MV-4-11 (cell line): ENCODE measurements around the gene ZBED4.

Source experiments
- DNase-seq: peaks from one replicate; lab custom pipeline; 2025; lab: John Stamatoyannopoulos, UW

ZBED4 gene

DNA sequence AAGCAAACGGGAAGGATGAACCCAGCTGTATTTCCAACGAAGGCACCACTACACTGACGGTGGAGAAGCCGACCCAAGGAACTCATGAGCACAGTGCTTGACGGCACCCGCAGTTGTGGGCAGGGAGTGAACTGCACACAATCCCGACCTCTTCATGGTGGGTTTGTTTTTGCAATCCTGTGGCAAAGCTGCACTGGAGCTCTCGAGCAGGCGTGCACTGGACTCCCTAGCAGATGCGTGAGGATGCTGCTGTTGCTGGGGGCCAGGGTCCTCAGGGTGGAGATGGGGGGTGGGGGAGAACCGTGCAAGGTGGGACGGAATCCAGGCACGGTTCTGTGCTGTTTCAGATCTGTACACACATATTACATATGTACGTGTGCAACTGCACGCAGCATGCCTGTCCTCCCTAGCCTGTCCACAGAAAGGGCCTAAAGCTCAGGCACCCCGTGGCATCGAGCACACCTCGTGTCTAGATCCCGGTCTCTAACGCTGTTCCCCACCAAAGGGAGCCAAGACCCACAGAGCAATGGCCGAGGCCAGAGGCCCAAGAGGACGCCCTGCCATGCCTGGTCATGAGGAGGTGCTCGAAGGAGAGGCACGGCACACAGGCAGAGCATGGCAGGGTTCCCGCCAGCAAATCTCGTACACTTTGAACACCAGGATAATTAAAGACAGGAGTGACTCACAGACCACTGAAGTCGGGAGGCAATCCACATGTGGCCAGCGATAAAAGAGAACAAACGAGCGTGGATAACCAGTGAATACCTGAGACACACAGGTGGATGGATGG lies 47.0 kb downstream of the ZBED4 start:
- DNase-seq: no peak

DNA sequence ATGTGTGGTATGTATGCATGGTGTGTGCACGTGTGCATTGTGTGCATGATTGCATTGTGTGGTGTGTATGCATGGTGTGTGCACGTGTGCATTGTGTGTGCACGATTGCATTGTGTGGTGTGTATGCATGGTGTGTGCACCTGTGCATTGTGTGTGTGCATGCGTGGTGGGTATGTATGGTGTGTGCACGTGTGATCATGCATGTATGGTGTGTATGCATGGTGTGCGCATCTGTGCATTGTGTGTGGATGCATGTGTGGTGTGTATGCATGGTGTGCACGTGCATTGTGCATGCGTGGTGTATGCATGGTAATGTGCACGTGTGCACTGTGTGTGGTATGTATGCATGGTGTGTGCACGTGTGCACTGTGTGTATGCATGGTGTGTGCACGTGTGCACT lies 47.8 kb downstream of the ZBED4 start:
- DNase-seq: no peak

DNA sequence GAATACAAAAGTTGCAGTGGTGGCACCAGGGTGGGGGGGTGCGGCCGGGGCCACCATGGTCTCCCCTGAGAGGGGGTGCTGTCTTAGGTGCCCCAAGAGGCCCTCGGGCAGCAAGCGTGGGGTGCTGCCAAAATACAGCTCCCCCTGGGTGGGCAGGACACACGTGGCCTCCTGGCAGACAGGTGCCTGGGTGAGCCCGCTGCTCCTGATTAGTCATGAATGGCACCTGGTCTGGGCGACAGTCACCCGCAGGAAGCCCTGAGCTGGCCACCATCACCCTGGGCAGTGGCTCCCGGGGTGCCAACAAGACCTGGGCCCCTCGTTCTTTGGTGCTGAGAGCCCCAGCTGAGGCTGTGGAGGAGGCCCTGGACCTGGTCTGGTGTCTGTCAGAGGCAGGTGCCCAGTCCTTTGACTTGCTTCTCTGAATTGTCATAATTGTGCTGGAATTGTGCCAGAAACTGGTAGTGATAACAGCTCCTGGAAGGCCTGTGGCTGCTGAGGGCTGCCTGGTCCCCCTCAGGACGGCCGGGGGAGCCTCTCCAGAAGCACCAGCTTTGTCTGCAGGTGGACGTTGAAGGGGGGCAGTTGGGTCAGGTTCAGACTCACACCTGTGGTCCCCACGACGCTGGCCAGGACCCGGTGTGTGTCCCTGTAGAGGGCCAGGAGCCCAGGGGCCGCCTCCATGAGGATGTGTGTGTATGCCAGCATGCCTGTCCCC lies 49.8 kb downstream of the ZBED4 start:
- no peak for DNase-seq

DNA sequence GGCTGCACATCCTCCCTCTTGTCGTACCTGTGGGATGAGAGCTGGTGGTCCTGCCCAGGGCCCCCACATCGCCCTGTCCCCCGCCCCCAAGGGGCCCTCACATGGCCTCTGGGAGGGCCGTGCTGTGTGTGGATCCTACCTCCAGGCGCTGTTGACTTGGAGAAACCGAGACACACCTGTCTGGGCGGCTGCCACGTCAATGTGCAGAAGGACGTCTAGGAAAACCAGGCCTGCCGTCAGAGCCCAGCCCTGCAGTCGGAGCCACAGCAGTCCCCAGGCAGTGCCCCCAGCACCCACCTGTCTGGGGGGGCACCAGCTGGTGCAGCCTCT lies 50.4 kb downstream of the ZBED4 start:
- no peak for DNase-seq

DNA sequence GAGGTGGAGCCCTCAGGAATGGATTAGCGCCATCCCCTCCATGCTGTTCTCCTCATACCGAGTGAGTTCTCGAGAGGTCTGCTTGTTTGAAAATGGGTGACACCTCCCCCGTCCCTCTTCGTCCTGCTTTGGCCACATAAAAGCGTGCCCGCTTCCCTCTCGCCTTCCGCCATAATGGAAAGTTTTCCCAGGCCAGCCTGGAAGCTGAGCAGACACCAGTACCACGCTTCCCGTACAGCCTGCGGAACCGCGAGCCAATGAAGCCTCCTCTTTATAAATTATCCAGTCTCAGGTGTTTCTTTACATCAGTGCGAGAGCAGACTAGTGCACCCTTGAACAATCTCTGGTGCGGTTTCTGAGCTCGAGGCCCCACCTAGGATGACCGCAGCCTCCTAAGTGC lies 51.8 kb downstream of the ZBED4 start:
- no peak for DNase-seq

DNA sequence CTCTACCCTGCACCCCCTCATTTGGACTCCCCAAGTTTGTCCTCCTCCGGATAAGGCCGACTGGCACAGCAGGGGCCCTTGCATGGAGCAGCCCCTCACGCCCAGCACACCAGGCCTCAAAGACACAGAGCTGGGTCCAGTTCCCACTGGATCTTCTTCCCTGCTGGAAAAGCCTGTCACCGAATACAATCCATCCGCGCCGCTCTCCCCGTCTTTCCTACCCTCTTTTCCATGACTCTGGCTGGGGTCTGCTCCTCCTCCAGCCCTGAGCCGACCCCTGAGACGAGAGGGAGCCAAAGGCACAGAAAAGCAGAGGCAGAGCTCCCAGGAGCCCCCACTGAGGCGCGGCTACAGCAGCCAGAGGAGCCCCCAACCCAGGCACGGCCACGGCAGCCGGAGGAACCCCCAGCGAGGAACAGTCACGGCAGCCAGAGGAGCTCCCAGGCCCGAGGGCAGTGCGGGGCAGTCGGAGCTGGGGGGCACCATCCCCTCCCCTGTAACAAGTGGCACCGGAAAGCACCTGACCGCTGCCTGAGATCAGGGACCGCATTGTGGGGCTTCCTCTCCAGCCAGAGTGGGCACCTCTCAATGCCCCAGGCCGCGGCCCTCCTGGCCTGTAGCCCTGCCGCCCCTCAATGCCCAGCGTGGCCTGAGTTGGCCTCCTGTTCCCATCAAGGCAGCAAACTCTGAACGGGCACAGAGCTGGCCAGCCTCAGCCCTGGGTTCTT lies 52.6 kb downstream of the ZBED4 start:
- DNase-seq: no peak

- no peak for DNase-seq
Observed at GRCh38 chr22:49906799-49907290, 53.2 kb downstream of the ZBED4 start.

DNA sequence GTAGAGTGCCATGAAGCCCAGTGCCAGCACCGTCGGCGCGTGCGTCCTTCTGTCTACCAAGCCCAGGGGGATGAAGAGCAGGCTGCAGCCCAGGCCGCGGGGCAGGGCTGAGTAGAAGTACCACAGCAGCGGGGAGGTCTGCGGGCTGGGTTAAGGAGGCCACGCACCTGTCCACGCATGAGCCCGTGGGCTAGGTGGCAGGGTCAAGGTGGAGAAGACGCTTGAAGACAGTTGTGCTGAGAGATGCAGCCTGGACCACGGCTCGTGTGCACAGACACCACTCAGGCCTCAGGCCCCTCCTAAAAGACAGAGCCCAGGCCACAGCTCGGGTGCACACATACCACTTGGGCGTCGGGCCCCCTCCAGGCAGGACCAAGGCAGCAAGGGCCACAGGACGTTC lies 54.2 kb downstream of the ZBED4 start:
- no peak for DNase-seq

DNA sequence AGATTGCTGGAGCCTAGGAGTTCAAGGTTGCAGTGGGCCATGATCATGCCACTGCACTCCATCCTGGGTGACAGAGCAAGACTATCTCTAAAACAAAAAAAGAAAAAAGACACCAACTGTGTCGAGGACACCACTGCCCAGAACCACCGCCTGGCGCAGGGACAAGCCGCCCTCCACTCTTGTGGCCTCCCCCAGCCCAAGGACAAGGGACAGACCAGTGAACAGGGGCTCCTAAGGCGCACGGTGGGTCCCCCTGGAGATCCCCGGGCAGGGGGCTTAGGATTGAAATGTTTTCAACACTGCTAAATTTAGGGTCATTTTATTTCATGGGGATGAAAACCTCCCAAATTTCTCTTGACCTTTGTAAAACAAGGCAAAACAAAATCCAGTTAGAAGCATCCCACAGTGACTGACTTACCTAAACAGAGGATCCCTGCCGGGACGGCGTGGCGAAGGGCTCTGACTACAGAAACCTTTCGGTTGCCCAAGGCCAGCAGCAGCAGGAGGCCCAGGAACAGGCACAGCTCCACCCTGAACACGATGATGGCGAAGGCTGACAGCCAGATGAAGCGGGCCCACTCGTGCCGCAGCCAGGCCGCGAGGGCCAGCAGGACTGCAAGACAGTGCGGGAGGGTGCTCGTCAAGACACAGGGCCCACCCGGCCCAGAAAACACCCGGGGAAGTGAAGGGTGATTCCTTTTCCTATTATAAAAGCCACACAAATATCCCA lies 56.0 kb downstream of the ZBED4 start:
- DNase-seq: no peak

DNA sequence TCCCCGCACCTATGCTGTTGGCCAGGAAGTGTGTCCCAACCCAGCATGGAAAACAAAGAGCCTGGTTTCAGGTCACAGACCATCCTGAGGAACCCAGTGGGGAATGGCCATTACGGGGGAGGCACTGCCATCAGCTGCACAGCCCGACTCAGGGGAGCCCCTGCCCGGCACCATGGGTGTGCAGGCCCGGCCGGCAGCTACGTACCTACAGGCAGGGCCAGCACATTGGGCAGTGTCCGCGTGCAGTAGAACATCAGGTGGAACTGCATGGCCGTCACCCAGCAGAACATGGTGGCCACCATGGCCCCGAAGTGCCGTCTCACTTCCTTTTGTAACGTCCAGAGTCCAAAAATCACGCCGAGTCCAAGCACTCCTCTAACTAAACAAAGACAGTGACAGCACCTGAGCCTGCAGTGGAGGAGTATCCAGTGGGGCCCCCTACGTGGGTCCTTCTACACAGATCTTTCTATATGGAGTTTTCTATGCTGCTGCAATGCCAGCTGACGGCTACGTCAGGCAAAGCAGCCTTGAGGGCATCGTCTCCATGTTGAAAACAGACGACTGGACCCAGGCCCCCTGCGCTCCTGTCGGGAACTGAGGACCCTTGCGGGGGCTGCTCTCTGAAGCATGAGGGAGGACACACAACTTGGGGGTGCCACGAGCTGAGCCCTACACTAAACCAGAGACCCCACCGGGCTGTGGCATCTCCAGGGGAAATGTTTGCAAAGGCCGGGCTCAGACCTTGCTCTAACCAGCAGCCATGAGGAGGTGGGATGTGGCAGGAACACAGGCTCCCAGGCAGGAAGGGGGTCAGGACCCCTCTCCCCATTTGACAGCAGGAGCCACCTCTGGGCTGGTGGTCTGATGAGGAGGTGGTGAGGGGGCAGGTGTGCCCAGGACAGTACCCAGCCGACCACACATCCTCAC lies 56.8 kb downstream of the ZBED4 start:
- no peak for DNase-seq

DNA sequence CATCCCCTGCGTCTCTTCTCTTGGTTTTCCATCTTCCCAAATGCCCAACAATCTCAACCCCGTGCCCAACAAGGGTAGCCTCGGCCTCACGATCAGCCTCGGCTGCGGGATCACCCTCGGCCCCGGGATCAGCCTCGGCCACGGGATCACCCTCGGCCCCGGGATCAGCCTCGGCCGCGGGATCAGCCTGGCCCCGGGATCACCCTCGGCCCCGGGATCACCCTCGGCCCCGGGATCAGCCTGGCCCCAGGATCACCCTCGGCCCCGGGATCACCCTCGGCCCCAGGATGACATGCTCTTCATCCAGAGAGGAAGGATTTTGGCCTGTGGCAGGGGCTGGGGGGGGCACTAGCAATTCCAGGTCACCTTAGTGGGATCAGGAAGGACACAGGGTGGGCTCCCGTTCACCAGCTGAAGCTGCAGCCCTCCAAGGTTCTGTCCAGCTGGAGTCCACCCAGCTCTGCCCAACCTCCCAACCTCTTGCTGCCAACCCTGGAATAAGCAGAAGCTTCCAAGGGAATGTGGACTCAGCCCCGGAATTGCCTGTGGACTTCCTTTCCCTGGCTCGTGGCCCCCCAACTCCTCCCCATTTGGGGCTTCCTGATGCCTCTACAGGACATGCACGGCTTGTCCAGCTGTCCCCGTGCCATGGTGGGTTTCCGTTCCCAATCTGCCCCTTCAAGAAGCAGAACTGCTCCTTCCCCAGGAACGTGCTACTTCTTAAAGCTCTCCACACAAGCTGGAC lies 58.4 kb downstream of the ZBED4 start:
- no peak for DNase-seq

DNA sequence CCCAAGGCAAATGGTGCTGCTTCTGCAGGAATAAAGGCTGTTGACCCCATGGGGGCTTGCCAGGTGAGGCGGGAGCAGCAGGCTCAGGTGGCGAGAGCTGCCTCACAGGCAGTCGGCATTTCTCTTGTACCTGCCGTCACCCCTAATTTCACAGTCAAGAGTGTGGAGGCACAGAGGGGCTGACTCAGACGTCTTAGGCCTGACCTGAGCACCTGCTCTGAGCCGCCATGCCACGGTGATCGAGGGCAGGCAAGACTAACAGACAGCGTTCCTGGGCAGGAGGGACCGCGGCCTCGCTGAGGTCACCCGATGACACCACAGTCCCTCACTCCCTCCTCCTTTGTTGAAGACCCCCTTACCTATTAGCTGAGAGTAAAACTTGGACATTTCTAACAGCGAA lies 59.4 kb downstream of the ZBED4 start:
- no peak for DNase-seq

GRCh38 chr22:49913446-49913845 lies 59.8 kb downstream of the ZBED4 start:
- DNase-seq: no peak

- no peak for DNase-seq
Observed at GRCh38 chr22:49914256-49914655, 60.6 kb downstream of the ZBED4 start.

DNA sequence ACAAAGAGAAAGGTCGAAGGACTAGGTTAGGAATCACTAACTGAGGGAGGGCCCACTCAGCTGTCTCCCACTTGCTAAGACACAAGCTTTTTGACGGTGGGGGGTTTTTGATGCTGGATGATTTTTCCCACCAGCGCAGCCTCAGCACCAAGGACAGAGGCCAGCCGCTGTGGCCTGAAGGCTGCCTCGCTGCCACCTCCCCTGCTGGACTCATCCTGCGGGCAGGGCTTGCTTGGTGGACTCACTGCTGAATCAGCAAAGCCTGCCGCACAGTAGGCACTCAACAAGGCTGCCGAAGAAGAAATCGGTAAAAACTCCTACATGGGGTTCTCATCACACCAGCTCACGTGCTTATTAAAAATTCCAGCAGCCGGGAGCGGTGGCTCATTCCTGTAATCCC lies 62.0 kb downstream of the ZBED4 start:
- DNase-seq: no peak

GRCh38 chr22:49916831-49917230 lies 63.2 kb downstream of the ZBED4 start:
- no peak for DNase-seq

DNA sequence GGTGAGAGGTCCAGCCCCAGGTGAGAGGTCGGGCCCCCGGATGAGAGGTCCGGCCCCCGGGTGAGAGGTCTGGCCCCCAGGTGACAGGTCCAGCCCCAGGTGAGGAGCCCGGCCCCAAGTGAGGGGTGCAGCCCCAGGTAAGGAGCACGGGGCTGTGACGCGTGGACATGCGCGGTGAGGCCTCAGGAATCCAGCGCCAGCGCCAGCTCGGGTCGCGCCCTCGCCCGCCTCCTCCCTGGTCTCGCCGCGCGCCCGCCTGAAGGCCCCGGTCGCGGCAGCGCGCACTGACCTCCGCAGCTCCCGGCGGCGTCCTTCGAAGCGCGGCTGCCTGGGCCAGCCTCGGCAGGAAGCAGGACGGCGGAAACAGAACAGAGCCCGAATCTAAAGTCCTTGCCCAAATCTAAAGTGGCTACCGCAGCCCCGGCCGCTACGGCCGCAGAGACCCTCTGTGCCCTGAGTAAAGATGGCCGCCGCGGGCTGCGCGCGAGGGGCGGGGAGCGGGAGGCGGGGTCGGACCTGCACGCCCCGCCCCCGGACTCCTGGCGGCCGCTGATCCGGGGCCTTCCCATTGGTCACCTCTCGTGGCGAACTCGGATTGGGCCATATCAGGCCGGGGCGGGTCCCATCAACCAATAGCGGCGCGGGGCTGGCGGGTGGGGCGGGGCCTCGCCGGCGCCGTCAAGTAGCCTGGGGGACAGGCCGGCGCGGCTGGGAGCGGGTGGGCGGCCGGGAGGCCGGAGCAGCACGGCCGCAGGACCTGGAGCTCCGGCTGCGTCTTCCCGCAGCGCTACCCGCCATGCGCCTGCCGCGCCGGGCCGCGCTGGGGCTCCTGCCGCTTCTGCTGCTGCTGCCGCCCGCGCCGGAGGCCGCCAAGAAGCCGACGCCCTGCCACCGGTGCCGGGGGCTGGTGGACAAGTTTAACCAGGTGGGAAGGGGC lies 64.6 kb downstream of the ZBED4 start, which contains the start of the genes ALG12 and CRELD2:
Gene ALG12, minus strand, starts transcription at position 465 of the 937 bp plus-strand sequence. CDS start 4,673 bp downstream, outside the sequence.
Gene CRELD2, plus strand, starts transcription at position 661 of the 937 bp plus-strand sequence. Its CDS starts 136 bp downstream, at position 797.
- DNase-seq: peak; percentile 93

DNA sequence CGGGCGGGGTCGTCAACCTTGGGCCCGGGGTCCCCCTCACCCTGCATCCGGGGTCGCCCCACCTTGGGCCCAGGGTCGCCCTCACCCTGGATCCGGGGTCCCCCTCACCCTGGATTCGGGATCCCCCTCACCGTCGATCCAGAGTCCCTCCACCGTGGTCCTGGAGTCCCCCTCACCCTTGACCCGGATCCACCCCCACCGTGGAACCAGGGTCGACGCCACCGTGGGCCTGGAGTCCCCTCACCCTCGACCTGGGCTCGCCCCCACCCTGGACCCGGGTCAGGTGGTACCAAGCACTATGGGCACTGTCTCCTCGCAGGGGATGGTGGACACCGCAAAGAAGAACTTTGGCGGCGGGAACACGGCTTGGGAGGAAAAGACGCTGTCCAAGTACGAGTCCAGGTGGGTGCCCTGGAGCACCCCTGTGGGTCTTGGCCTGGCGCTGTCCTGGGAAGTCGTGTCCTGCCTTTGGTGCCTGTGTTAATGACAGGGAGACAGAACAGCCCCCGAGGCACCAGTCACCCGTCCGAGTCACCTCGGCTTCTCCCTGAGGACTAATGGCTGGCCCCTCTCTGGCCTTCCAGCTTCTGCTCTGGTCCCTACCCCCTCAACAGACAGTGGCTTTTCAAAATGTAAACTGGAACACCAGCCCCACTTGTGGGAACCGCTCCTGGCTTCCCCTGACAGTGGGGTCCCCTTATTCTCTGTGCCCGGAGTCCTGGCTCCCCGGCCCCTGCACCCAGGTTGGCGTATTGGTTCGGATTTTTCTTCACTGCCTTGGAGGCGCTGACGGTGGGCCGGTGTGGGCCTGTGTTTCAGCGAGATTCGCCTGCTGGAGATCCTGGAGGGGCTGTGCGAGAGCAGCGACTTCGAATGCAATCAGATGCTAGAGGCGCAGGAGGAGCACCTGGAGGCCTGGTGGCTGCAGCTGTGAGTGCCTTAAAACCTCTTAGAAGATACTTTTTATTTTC lies 65.6 kb downstream of the ZBED4 start:
- no peak for DNase-seq
